HEK293 (cell line): ENCODE data around the gene TRAPPC1.

Experiments
- CTCF ChIA-PET: fragments of 350-600 bp; formaldehyde crosslinking; extraction: SDS; loops from one replicate; lab custom pipeline; 2021; ENCODE audit warnings: antibody characterized with exemption; lab: Yijun Ruan, JAX
- POLR2A ChIA-PET: fragments of 300-600 bp; formaldehyde crosslinking; extraction: SDS; loops from one replicate; lab custom pipeline; 2020; ENCODE audit warnings: antibody characterized with exemption, inconsistent platforms; lab: Yijun Ruan, JAX
- H3K27ac ChIP-seq: fragments of 200-500 bp; sonication (Bioruptor generic); 2 replicates; pipeline ENCODE4 v1.5.1; 2014; ENCODE audit warnings: low read depth, low read length, control low read depth, inconsistent platforms; ENCODE audit errors: extremely low read depth
- H3K36me3 ChIP-seq, 2 experiments: fragments of 200-500 bp in 1 of 2; sonication (Bioruptor generic) in 1 of 2; 1 replicate in 1 of 2; 2 replicates in 1 of 2; pipeline ENCODE4 v1.5.1; 2014 to 2017; ENCODE audit warnings: inconsistent platforms in 2 of 2, low read length in 2 of 2; ENCODE audit not compliant: control insufficient read depth in 2 of 2, insufficient read depth in 1 of 2
- H3K4me1 ChIP-seq: fragments of 200-500 bp; sonication (Bioruptor generic); 2 replicates; pipeline ENCODE4 v1.5.1; 2014; ENCODE audit warnings: mild to moderate bottlenecking, low read length, inconsistent platforms; ENCODE audit not compliant: control insufficient read depth, insufficient read depth
- H3K4me3 ChIP-seq: 2 replicates; pipeline ENCODE4 v1.5.1; 2011; ENCODE audit warnings: low read depth, mild to moderate bottlenecking, control low read depth, low read length, moderate library complexity
- H3K9me3 ChIP-seq: fragments of 200-500 bp; sonication (Bioruptor generic); 2 replicates; pipeline ENCODE4 v1.5.1; 2014; ENCODE audit warnings: low read depth, low read length, inconsistent platforms; ENCODE audit not compliant: control insufficient read depth, insufficient read depth
- BCL11B ChIP-seq: fragments of 450-650 bp; formaldehyde crosslinking; IDR thresholded peaks from 2 replicates; pipeline ENCODE4 v1.5.1; 2016; ENCODE audit warnings: low read depth, missing biosample characterization, missing genetic modification characterization
- GLI2 ChIP-seq: fragments of 450-650 bp; formaldehyde crosslinking; IDR thresholded peaks from 2 replicates; pipeline ENCODE4; 2017; ENCODE audit warnings: missing biosample characterization, missing genetic modification characterization, low read depth, borderline replicate concordance
- GLIS2 ChIP-seq: fragments of 450-650 bp; formaldehyde crosslinking; IDR thresholded peaks from 2 replicates; pipeline ENCODE4 v1.5.1; 2016; ENCODE audit warnings: missing biosample characterization, missing genetic modification characterization
- KLF10 ChIP-seq: fragments of 450-650 bp; IDR thresholded peaks from 2 replicates; pipeline ENCODE4 v1.5.1; 2018; ENCODE audit warnings: missing biosample characterization, mild to moderate bottlenecking, missing genetic modification characterization
- KLF8 ChIP-seq: fragments of 450-650 bp; formaldehyde crosslinking; IDR thresholded peaks from 2 replicates; pipeline ENCODE4 v1.5.1; 2016; ENCODE audit warnings: missing biosample characterization, missing genetic modification characterization
- MYNN ChIP-seq: fragments of 450-650 bp; formaldehyde crosslinking; IDR thresholded peaks from 2 replicates; pipeline ENCODE4 v1.5.1; 2016; ENCODE audit warnings: missing biosample characterization, missing genetic modification characterization, borderline replicate concordance
- MZF1 ChIP-seq: fragments of 450-650 bp; formaldehyde crosslinking; IDR thresholded peaks from 2 replicates; pipeline ENCODE4 v1.5.1; 2017; ENCODE audit warnings: missing biosample characterization, missing genetic modification characterization, borderline replicate concordance
- SCRT1 ChIP-seq: fragments of 450-650 bp; formaldehyde crosslinking; IDR thresholded peaks from 2 replicates; pipeline ENCODE4 v1.5.1; 2016; ENCODE audit warnings: missing biosample characterization, missing genetic modification characterization, borderline replicate concordance
- SP2 ChIP-seq: fragments of 450-650 bp; formaldehyde crosslinking; IDR thresholded peaks from 2 replicates; pipeline ENCODE4 v1.5.1; 2016; ENCODE audit warnings: missing biosample characterization, missing genetic modification characterization
- SP3 ChIP-seq: fragments of 450-650 bp; formaldehyde crosslinking; IDR thresholded peaks from 2 replicates; pipeline ENCODE4 v1.5.1; 2016; ENCODE audit warnings: missing biosample characterization, missing genetic modification characterization
- SP7 ChIP-seq: fragments of 450-650 bp; formaldehyde crosslinking; IDR thresholded peaks from 2 replicates; pipeline ENCODE4 v1.5.1; 2016; ENCODE audit warnings: missing biosample characterization, missing genetic modification characterization
- YY2 ChIP-seq: fragments of 450-650 bp; formaldehyde crosslinking; IDR thresholded peaks from 2 replicates; pipeline ENCODE4 v1.5.1; 2016; ENCODE audit warnings: missing biosample characterization, missing genetic modification characterization
- ZBTB1 ChIP-seq: fragments of 450-650 bp; formaldehyde crosslinking; IDR thresholded peaks from 2 replicates; pipeline ENCODE4 v1.5.1; 2016; ENCODE audit warnings: missing biosample characterization, missing genetic modification characterization
- ZBTB20 ChIP-seq: fragments of 450-650 bp; formaldehyde crosslinking; IDR thresholded peaks from 2 replicates; pipeline ENCODE4 v1.5.1; 2016; ENCODE audit warnings: missing biosample characterization, missing genetic modification characterization
- ZBTB44 ChIP-seq: fragments of 450-650 bp; IDR thresholded peaks from 2 replicates; pipeline ENCODE4 v1.5.1; 2018; ENCODE audit warnings: missing biosample characterization, mild to moderate bottlenecking, missing genetic modification characterization
- ZFP69B ChIP-seq: fragments of 450-650 bp; formaldehyde crosslinking; IDR thresholded peaks from 2 replicates; pipeline ENCODE4 v1.5.1; 2016; ENCODE audit warnings: missing biosample characterization, missing genetic modification characterization
- ZIC2 ChIP-seq: fragments of 450-650 bp; formaldehyde crosslinking; IDR thresholded peaks from 2 replicates; pipeline ENCODE4 v1.5.1; 2016; ENCODE audit warnings: missing biosample characterization, missing genetic modification characterization
- ZNF10 ChIP-seq: fragments of 450-650 bp; formaldehyde crosslinking; IDR thresholded peaks from 2 replicates; pipeline ENCODE4 v1.5.1; 2017; ENCODE audit warnings: missing biosample characterization, missing genetic modification characterization
- ZNF157 ChIP-seq: fragments of 450-650 bp; formaldehyde crosslinking; IDR thresholded peaks from 2 replicates; pipeline ENCODE4 v1.5.1; 2016; ENCODE audit warnings: missing biosample characterization, missing genetic modification characterization
- ZNF169 ChIP-seq: fragments of 450-650 bp; formaldehyde crosslinking; IDR thresholded peaks from 2 replicates; pipeline ENCODE4 v1.5.1; 2016; ENCODE audit warnings: missing biosample characterization, missing genetic modification characterization
- ZNF18 ChIP-seq: fragments of 450-650 bp; formaldehyde crosslinking; IDR thresholded peaks from 2 replicates; pipeline ENCODE4 v1.5.1; 2016; ENCODE audit warnings: missing biosample characterization, missing genetic modification characterization
- ZNF214 ChIP-seq: fragments of 450-650 bp; formaldehyde crosslinking; IDR thresholded peaks from 2 replicates; pipeline ENCODE4 v1.5.1; 2017; ENCODE audit warnings: missing biosample characterization, mild to moderate bottlenecking, missing genetic modification characterization, borderline replicate concordance
- ZNF221 ChIP-seq: fragments of 450-650 bp; formaldehyde crosslinking; IDR thresholded peaks from 2 replicates; pipeline ENCODE4 v1.5.1; 2017; ENCODE audit warnings: missing biosample characterization, missing genetic modification characterization, borderline replicate concordance
- ZNF248 ChIP-seq: fragments of 450-650 bp; formaldehyde crosslinking; IDR thresholded peaks from 2 replicates; pipeline ENCODE4 v1.5.1; 2017; ENCODE audit warnings: missing biosample characterization, missing genetic modification characterization
- ZNF350 ChIP-seq: fragments of 450-650 bp; formaldehyde crosslinking; IDR thresholded peaks from 2 replicates; pipeline ENCODE4 v1.5.0; 2017; ENCODE audit warnings: missing biosample characterization, mild to moderate bottlenecking, missing genetic modification characterization
- ZNF366 ChIP-seq: fragments of 450-650 bp; formaldehyde crosslinking; conservative IDR thresholded peaks from 2 replicates; pipeline ENCODE4 v1.5.1; 2016; ENCODE audit warnings: missing biosample characterization, missing genetic modification characterization
- ZNF394 ChIP-seq: fragments of 450-650 bp; formaldehyde crosslinking; IDR thresholded peaks from 2 replicates; pipeline ENCODE4 v1.5.1; 2016; ENCODE audit warnings: missing biosample characterization, missing genetic modification characterization, mild to moderate bottlenecking, moderate library complexity, borderline replicate concordance
- ZNF423 ChIP-seq: fragments of 450-650 bp; formaldehyde crosslinking; IDR thresholded peaks from 2 replicates; pipeline ENCODE4 v1.5.1; 2016; ENCODE audit warnings: missing biosample characterization, missing genetic modification characterization
- ZNF501 ChIP-seq: fragments of 450-650 bp; formaldehyde crosslinking; IDR thresholded peaks from 2 replicates; pipeline ENCODE4 v1.5.1; 2016; ENCODE audit warnings: missing biosample characterization, missing genetic modification characterization
- ZNF514 ChIP-seq: fragments of 450-650 bp; formaldehyde crosslinking; IDR thresholded peaks from 2 replicates; pipeline ENCODE4 v1.5.1; 2016; ENCODE audit warnings: missing biosample characterization, missing genetic modification characterization
- ZNF654 ChIP-seq: fragments of 450-650 bp; formaldehyde crosslinking; IDR thresholded peaks from 2 replicates; pipeline ENCODE4 v1.5.1; 2016; ENCODE audit warnings: low read depth, missing biosample characterization, missing genetic modification characterization
- ZNF701 ChIP-seq: fragments of 450-650 bp; formaldehyde crosslinking; IDR thresholded peaks from 2 replicates; pipeline ENCODE4 v1.5.1; 2016; ENCODE audit warnings: missing biosample characterization, missing genetic modification characterization
- ZNF791 ChIP-seq: fragments of 450-650 bp; formaldehyde crosslinking; IDR thresholded peaks from 2 replicates; pipeline ENCODE4 v1.5.1; 2016; ENCODE audit warnings: missing biosample characterization, missing genetic modification characterization
- TF ChIP-seq, protein P1 (sequence below): fragments of 450-650 bp; formaldehyde crosslinking; IDR thresholded peaks from 2 replicates; pipeline ENCODE4 v1.5.1; 2016; ENCODE audit warnings: missing biosample characterization, missing genetic modification characterization

The TRAPPC1 gene

DNA sequence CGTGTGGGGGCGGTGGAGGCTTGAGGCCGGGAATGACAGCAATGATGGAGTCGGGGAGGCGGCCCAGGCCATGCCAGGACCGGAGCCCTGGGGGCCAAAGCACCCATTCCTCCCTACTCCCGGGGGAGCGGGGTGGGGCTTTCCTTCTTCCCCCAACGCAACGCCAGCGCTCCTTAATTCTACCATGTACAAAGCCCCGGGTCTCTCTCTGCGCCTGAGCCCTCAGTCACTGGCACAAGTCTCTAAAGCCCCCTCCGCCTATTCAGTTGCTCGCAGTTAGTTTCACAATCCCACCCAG is 15.4 kb downstream of the TRAPPC1 start (continued):
- TF ChIP-seq ZNF501 (tag by site-specific recombination) (peak; percentile 3; the same call in 1 of the 2 replicates), ZNF350 (tag by site-specific recombination) (no peak), ZNF18 (no peak), GLIS2 (tag by site-specific recombination) (peak; percentile 65), SP3 (tag by site-specific recombination) (peak; percentile 2; the same call in 1 of the 2 replicates), KLF10 (tag by site-specific recombination) (0 out of 2 replicates have a peak, but pooled peaks have one; percentile 1), ZNF10 (tag by site-specific recombination) (no peak), ZFP69B (tag by site-specific recombination) (no peak), KLF8 (tag by site-specific recombination) (peak; percentile 48; the same call in 1 of the 2 replicates), ZNF169 (tag by site-specific recombination) (no peak), SP7 (tag by site-specific recombination) (peak; percentile 26; the same call in 1 of the 2 replicates), ZNF791 (tag by site-specific recombination) (no peak), ZNF701 (tag by site-specific recombination) (no peak), ZNF248 (tag by site-specific recombination) (no peak), YY2 (tag by site-specific recombination) (0 out of 2 replicates have a peak, but pooled peaks have one; percentile 27), ZNF514 (tag by site-specific recombination) (no peak), ZNF214 (tag by site-specific recombination) (no peak), SP2 (tag by site-specific recombination) (peak; percentile 3; the same call in 1 of the 2 replicates), ZNF221 (no peak)
- TF ChIP-seq, protein P1, sequence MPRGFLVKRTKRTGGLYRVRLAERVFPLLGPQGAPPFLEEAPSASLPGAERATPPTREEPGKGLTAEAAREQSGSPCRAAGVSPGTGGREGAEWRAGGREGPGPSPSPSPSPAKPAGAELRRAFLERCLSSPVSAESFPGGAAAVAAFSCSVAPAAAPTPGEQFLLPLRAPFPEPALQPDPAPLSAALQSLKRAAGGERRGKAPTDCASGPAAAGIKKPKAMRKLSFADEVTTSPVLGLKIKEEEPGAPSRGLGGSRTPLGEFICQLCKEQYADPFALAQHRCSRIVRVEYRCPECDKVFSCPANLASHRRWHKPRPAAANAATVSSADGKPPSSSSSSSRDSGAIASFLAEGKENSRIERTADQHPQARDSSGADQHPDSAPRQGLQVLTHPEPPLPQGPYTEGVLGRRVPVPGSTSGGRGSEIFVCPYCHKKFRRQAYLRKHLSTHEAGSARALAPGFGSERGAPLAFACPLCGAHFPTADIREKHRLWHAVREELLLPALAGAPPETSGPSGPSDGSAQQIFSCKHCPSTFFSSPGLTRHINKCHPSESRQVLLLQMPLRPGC (tag by site-specific recombination) = 0 out of 2 replicates have a peak, but pooled peaks have one; percentile 2

- Histone ChIP-seq H3K36me3 (peaks cover 2 to 17% of the 10 kb centered on the region in 2 experiments; a peak in 2 of 3 replicates), H3K27ac (peak within 1 kb of the TSS; percentile 90), H3K9me3 (no peaks in the 10 kb centered on the region), H3K4me1 (peaks cover 14% of the 10 kb centered on the region), H3K4me3 (peak within 1 kb of the TSS; percentile 58)
- POLR2A ChIA-PET = interaction anchor here (0.5 to 3.8 kb wide), 19 partner anchors 9 to 332 kb away, joined by 3 to 66 read pairs (median 4); partner anchors contain the start of genes CNTROB, KCNAB3, KDM6B and MPDU1
- CTCF ChIA-PET = interaction anchor here (0.6 to 6.3 kb wide), 14 partner anchors 17 to 275 kb away, joined by 3 to 73 read pairs (median 4); no protein-coding TSS in a partner anchor
- TF ChIP-seq ZIC2 (peak; percentile 53), BCL11B (no peak), ZNF423 (tag by site-specific recombination) (no peak), SP7 (tag by site-specific recombination) (peak; percentile 52), MZF1 (tag by site-specific recombination) (peak; percentile 59; the same call in 1 of the 2 replicates), GLI2 (tag by site-specific recombination) (no peak), ZNF157 (no peak), ZBTB1 (tag by site-specific recombination) (no peak), SCRT1 (tag by site-specific recombination) (no peak), ZBTB20 (tag by site-specific recombination) (no peak; the same call in 1 of the 2 replicates), ZBTB44 (tag by site-specific recombination) (no peak), MYNN (tag by site-specific recombination) (peak; percentile 70; the same call in 1 of the 2 replicates), ZNF394 (tag by site-specific recombination) (no peak; the same call in 1 of the 2 replicates), ZNF654 (tag by site-specific recombination) (no peak), ZNF366 (tag by site-specific recombination) (peak; percentile 90)
These were observed 15.9 kb downstream of the TRAPPC1 start, which contains the start of gene RNF227 for GRCh38 chr17:7915611-7916384. Gene RNF227 (minus strand): TSS chr17:7916289. CDS start chr17:7916195, 94 bp downstream.
